NCI-H2107 (cell line): ENCODE measurements around the gene MINDY3.
"Not testable (repeated sequence)": the region's sequence is repeated elsewhere in the genome, so short reads cannot be mapped to it uniquely, and the experiment has no call there.

Experiments
- DNase-seq: peaks from one replicate; lab custom pipeline; 2025; lab: John Stamatoyannopoulos, UW

Gene MINDY3

DNA sequence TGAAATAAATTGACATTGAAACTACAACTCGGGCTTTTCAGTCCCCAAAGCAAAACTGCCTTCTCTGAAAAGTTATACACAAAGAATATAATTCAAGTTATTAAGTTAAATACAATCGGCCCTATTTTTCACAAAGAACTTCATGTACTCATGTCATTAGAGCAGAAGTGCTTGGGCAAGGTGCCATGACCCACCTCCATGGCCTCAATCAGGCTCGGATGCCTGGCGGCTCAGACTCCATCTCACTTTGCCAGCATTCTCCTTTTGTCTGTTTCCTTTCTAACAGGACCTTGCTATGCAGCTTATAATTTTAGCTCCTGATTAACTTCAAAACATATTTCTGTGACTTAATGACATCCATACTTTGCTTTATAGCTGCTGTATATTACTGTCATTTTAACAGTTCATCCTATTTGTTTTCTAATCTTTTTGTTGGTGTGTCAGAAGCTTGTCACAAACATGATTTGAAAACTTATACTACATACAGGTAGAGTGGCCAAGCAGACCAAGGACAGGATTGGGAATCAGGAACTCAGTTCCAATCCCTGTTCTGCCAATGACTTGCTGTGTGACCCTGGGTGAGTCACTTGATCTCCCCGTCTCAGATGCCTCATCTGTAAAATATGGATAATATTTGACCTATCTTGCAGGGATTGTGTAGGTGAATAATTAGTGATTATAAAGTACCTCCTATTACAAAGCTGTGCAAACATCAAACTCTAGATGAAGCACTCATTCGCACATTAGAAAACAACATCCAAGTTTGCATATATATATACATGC lies 79.8 kb downstream of the MINDY3 start:
- no peak for DNase-seq

DNA sequence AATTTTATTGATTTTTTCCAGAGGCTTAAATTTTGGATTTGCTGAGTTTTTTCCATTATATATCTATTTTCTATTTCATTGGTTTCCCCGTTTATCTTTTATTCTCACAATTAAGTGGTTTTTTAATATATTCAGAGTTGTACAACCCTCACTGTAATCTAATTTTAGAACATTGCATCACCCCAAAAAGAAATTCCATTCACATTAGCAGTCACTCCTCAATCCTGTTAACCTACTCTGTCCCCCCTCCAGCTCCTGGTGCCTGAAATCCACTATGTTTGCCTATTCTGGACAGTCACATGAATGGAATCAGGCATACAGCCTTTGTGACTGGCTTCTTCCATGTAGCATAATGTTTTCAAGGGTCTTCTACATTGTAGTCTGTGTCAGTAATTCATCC lies 84.8 kb downstream of the MINDY3 start:
- no peak for DNase-seq

GRCh38 chr10:15774534-15774933 lies 85.8 kb downstream of the MINDY3 start:
- DNase-seq = not testable (repeated sequence)

DNA sequence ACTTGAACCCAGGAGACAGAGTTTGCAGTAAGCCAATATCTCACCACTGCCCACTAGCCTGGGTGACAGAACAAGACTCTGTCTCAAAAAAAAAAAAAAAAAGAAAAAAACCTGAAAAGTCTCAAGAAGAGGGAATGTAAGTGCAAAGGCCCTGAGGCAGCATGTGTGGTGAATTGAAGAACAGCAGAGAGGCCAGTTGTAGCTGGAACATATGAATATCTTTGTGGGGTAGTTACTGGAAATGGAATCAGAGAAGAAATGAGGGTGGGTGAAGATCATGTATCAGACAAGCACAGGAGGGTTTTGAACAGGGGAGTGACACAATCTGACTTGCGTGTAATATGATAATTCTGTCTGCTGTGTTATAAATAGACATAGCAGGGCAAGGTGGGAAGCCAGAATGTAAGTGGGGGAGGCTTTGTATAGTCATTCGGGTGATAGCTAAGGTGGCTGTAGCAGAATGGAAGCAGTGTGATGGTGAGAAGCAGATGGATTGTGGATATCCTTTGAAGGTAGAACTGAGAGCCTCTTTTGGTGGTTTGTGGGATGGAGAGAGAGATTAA lies 95.3 kb downstream of the MINDY3 start:
- no peak for DNase-seq

DNA sequence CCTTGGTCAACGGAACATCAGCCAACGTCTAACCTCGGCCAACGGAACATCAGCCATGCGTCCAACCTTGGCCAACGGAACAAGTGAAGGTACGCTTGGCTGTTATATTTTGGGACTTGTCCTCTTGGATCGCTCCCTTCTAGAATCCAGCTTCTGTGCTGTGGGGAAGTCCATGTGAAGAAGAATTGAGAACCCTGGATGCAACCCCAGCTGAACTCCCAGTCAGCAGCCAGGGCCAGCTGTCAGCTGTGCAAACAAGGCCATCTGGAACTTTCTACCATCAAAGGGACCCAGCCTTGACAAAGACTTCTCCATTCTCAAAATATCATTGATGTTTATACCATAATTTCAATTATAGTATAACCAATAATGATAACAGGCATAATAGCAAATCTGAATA lies 97.3 kb downstream of the MINDY3 start:
- no peak for DNase-seq

- not testable (repeated sequence) for DNase-seq
These were observed 98.1 kb downstream of the MINDY3 start for GRCh38 chr10:15762239-15762638.

DNA sequence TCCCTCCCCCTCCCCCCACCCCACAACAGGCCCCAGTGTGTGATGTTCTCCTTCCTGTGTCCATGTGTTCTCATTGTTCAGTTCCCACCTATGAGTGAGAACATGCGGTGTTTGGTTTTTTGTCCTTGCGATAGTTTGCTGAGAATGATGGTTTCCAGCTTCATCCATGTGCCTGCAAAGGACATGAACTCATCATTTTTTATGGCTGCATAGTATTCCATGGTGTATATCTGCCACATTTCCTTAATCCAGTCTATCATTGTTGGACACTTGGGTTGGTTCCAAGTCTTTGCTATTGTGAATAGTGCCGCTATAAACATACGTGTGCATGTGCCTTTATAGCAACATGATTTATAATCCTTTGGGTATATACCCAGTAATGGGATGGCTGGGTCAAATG lies 99.1 kb downstream of the MINDY3 start:
- DNase-seq = not testable (repeated sequence)

DNA sequence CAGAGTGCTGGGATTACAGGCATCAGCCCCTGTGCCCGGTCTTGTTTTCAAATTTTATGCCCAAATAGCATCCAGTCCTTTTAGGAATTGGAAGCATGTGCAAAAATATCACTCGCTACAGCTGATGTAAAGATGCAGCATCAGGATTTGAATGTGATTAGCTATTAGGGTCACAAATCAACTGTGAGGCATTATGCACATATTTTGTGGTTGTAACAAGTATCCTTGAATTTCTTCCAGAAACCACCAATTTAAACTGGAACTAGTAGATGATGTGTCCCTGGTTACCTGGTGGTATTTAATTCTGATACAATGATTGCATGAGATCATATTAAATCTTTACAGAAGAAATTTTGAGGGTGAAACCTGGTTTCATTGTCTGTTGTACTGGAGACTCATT lies 99.6 kb downstream of the MINDY3 start:
- no peak for DNase-seq

- DNase-seq = no peak
These were observed 101.0 kb downstream of the MINDY3 start for GRCh38 chr10:15759265-15759664.

DNA sequence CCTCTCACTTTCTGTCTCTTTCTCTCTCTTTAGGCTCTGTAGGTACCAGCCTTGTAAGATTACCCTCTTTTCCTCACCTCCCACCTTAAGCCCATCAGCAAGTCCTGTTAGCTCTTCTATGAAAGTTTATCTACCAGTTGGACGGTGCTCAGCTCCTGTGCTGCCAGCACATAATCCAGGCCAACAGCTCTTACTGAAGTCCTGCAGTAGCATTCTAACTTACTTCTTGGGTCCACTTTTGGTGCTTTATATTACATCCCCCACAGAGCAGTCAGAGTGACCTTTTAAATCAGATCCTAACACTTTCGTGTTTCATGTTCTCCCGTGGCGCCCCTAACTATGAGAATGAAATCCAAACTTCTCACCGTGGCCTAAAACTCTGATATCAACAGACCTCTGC lies 101.7 kb downstream of the MINDY3 start:
- no peak for DNase-seq

- DNase-seq = no peak
These were observed 105.4 kb downstream of the MINDY3 start for GRCh38 chr10:15754937-15755336.

GRCh38 chr10:15751046-15751445 lies 109.3 kb downstream of the MINDY3 start:
- DNase-seq = no peak

DNA sequence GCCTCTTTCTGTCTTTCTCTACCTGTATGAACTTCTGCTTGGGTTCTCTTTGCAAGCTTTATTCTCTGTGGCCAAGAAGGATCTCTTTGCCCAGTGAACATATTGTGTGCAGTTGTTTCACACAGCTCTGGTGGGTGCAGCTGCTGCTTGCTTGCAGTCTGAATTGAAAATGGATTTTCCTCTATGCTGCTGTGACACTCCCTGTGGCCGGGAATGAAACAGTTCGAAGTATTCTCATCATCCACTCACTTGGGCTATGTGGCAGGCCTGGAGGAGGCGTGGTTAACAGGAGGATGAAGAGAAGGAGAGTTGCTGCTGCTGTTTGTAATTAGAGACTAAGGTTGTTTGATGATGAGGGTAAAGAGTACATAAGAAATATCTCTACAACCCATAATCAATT lies 112.2 kb downstream of the MINDY3 start:
- DNase-seq = no peak

GRCh38 chr10:15747632-15748031 lies 112.7 kb downstream of the MINDY3 start:
- no peak for DNase-seq

DNA sequence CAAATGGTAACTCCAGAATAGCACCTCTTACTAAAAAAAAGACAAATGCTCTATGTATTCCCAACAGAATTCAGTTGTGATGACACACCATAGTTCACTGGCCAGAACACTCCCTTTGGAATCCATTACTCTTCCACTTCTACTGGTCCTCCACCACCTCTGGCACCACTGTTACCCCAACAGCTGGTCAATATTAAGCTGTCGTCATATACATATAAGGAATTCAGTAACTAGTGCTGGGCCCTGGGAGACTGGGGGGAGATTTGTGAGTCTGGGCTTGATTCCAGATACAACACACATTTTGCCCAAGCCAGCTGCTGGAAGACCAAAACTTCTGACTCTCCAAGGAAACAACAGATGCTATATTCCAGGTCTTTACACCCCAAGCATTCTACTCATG lies 114.6 kb downstream of the MINDY3 start:
- DNase-seq = no peak

DNA sequence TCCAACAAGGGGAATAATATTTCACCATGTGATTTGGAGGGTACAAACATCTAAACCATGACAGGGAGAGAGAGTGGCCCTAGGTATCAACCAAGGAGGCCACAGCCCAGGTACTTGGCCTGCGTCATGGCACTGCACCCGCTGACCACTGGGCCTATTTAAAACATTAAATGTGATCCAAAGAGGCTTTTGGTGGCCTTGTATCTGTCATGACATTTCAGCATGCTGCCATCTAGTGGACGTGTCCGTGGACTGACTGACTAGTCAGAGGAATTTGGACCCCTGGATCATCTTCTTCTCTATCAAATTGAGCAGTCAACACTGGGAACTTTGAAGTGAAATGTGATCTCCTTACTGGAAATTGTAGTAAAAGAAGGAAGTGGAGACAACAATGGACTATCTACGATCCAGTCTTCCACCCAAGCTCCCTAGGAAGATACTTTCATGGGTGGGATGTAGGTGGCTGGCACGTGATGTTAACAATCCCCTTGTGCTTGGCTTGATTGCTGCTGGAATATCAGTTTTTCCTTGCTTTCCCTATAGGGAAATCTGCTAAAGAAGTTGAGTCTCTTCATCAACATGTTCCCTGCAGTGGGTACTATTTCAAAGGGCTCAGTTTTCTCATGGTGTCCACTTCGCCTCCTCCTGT lies 116.0 kb downstream of the MINDY3 start:
- DNase-seq = no peak

- DNase-seq = no peak
These were observed 116.9 kb downstream of the MINDY3 start for GRCh38 chr10:15743443-15743842.

GRCh38 chr10:15742836-15743235 lies 117.5 kb downstream of the MINDY3 start:
- no peak for DNase-seq

DNA sequence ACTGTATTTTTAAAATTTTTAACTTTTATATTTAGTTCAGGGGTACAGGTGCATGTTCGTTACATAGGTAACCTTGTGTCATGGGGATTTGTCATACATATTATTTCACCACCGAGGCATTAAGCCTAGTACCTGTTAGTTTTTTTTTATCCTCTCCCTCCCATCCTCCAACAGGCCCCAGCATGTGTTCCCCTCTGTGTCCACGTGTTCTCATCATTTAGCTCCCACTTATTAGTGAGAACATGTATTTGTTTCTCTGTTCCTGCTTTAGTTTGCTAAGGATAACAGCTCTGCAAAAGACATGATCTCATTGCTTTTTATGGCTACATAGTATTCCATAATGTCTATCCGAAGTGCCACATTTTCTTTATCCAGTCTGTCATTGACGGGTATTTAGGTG lies 118.2 kb downstream of the MINDY3 start:
- DNase-seq = no peak

GRCh38 chr10:15741581-15741980 lies 118.7 kb downstream of the MINDY3 start:
- no peak for DNase-seq

- DNase-seq = no peak
These were observed 120.0 kb downstream of the MINDY3 start for GRCh38 chr10:15740261-15740660.

DNA sequence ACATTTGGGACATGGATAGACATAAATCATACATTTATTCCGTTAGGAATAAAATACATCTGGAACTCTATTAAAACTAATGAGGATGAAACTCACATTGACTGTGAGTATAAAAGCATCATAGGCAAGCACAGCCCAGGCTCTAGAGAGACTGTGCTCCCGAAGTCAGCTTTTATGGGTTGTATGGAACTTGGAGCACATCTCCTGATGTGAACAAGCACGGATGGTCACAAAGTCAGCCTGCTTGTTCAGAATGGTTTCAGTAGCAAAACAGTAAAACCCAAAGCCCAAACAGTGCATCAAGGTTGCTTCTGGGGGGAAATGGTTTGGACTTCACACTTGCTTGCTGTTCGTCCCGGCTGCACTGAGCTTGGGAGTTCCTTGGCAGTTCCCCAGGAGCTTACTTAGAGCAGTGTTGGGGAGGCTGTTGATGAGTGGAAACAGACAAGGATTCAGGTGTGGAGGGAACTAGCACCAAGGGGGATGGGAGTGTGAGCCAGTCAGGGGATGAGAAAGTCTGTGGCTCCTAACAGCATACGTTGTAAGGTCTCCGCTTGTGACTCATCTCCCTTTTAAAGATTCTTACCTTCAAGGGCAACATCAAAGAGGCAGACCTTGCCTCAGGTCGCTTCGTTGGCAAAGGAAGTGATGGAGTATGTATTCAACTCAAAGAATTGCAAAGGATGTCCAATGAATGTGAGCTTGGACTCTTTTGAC lies 120.9 kb downstream of the MINDY3 start:
- no peak for DNase-seq
